Heart left ventricle (tissue), 16 donors: ENCODE results near the gene ZNF275. TPM values are rescaled to one million over a fixed set of nuclear protein-coding genes. Genes with fewer than 3 reads are reported as not detected.
A peak's percentile ranks its signal among the peaks of the same experiment; 100 is the strongest.

Experiments
- ATAC-seq, 4 donors: fragments of 200-7000 bp; cut with Tn5 transposase; one replicate each; pipeline ENCODE4 v1.9.1; 2020 to 2022; ENCODE audit warnings: moderate library complexity in 4 of 4, mild to moderate bottlenecking in 3 of 4, moderate number of reproducible peaks in 1 of 4
- DNase-seq, 5 donors: peaks; one replicate each; pipeline ENCODE4 v3.0.0-alpha.2; 2020
- H3K27ac ChIP-seq, 12 donors: fragments of 200-600 bp; sonication (generic) in 4 of 12; one replicate each; pipeline versions ENCODE4 v1.5.0 to v1.8.0; 2016 to 2022; ENCODE audit warnings: mild to moderate bottlenecking in 2 of 12
- H3K27me3 ChIP-seq, 9 donors: fragments of 200-600 bp; sonication (generic) in 2 of 9; one replicate each; pipeline versions ENCODE4 v1.5.1 to v1.8.0; 2016 to 2022; ENCODE audit warnings: mild to moderate bottlenecking in 3 of 9
- H3K36me3 ChIP-seq, 9 donors: fragments of 200-600 bp; sonication (generic) in 2 of 9; one replicate each; pipeline versions ENCODE4 v1.5.0 to v1.8.0; 2018 to 2022; ENCODE audit warnings: mild to moderate bottlenecking in 2 of 9
- H3K4me1 ChIP-seq, 12 donors: fragments of 200-600 bp; sonication (generic) in 4 of 12; one replicate each; pipeline versions ENCODE4 v1.5.0 to v1.8.0; 2016 to 2022; ENCODE audit warnings: mild to moderate bottlenecking in 3 of 12
- H3K4me3 ChIP-seq, 12 donors: fragments of 200-600 bp; sonication (generic) in 4 of 12; one replicate each; pipeline versions ENCODE4 v1.5.0 to v1.8.0; 2017 to 2022; ENCODE audit warnings: mild to moderate bottlenecking in 9 of 12, moderate library complexity in 4 of 12
- H3K9me3 ChIP-seq, 12 donors: fragments of 200-600 bp; sonication (generic) in 4 of 12; one replicate each; pipeline versions ENCODE4 v1.5.0 to v1.8.0; 2016 to 2022; ENCODE audit warnings: mild to moderate bottlenecking in 1 of 12
- POLR2A ChIP-seq, 2 donors: fragments of 450-650 bp; IDR thresholded peaks; one replicate each; pipeline ENCODE4 v1.6.1; 2017; ENCODE audit warnings: antibody characterized with exemption in 2 of 2, mild to moderate bottlenecking in 2 of 2, moderate library complexity in 2 of 2
- WGBS, 4 donors: extraction: QIAGEN DNeasy Blood & Tissue Kit in 2 of 4; methylation state at CpG; one replicate each; pipeline versions ENCODE4 v1.1.5 to v1.1.7; 2013 to 2018; 5-methylcytosine and 5-hydroxymethylcytosine counted together
- intact Hi-C, 10 donors: fragments of 100-400 bp; cut with DNase I; formaldehyde crosslinking; loops; one replicate each; pipeline versions ENCODE4 v1.11.1 to v1.14.2; 2022
- polyA plus RNA-seq, 2 donors: library from polyadenylated mRNA; stranded (reverse); fragments of 200-250 nt; gene quantifications; one replicate each; pipeline ENCODE4 v1.2.3, GENCODE V29; 2013
- total RNA-seq, 9 donors: library from RNA; depleted of rRNA in 2 of 9; stranded (reverse); fragments of >200 nt in 2 of 9; fragmentation: NEBNext Ultra II Directional in 3 of 9; extraction: Animal tissue kit (Norgen Biotek cat#: 25700) in 3 of 9; gene quantifications; one replicate each; pipeline versions ENCODE4 v1.1.0 to v1.2.4, GENCODE V29; 2016 to 2023
- TF ChIP-seq, protein P1 (sequence below), 12 donors: fragments of 200-600 bp; sonication (generic) in 4 of 12; IDR thresholded peaks; one replicate each; pipeline versions ENCODE4 v1.5.0 to v1.8.0; 2018 to 2022; ENCODE audit warnings: antibody characterized with exemption in 12 of 12, mild to moderate bottlenecking in 5 of 12
- donor health status: ischemic (EF 13 %, LVEDD 7.1; RV severe dilation, severe dysfunction).
- donor health status: healthy with polysubstance abuse.
- donor health status: DM: no; HTN: yes; CAD: no.
- donor health status: DM: no; HTN: no; CAD: no.
- donor health status: ischemic (EF 25% LVEDD 6.9; RV normal size, moderate dysfunction).
- donor health status: ischemic (EF 25% LVEDD 5.7; RV mildly dilated, moderate dysfunction).
- donor health status: healthy.
- donor health status: DM: yes; HTN: yes; CAD: no.
- donor health status: ischemic (EF 35%, LVEDD 5.7; RV mildly dilated, moderate dysfunction).
- donor health status: nonischemic (EF 11% LVEDD 7.7; RV severe dilation, severe dysfunction).
- donor health status: DM: yes; HTN: yes; CAD: no.
- donor health status: PGD.
- donor health status: ischemic (EF 29% LVEDD 5.4; RV normal size, mild dysfunction).
- donor health status: nonischemic (EF 23%, LVEDD 6.1; RV moderate dilation, normal function).

The ZNF275 gene
- total and polyA plus RNA-seq, 11 donors, result 2.1 to 8.6 (median 7.8) TPM

DNA sequence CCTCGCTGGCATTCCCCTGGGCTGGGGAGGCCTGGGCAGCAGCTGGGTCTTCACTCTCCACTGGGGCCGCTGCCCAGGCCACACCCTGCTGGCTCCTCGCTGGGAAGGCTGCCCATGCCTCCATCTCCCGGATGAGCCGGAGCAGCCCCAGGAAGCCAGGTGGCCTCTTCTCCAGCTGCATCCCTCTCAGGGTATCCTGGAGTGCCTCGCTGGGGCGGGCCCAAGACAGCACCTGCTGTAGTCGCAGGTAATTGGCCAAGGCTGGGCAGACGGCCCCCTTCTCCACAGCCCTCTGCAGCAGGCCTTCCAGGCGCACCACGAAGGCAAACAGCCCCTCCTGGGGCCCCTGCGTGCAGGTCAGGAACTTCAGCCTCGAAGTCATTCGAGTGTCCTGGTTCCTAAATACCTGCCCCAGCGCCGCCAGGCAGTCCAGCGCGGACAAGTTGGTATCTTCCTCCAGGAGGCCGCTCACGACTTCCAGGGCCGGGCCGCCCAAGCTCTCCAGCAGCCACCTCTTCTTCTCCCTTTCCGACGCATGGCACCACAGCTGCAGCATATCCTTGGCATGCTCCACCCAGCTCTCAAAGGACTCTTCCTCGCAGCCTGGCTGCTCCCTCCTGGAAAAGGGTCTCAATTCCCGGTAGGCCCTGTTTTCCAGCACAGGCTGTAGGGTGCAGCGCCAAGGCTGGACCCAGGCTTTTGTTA lies 63.5 kb downstream of the ZNF275 start:
- 84 to 88% (median 88%) methylated on average over 19 to 27 of the region's 27 CpGs for WGBS, 4 donors
- Histone ChIP-seq H3K27ac (no peak overlapping the region), H3K36me3 (no peaks in the 10 kb centered on the region), H3K27me3 (peaks cover 0 to 13% (median 0%) of the 10 kb centered on the region in 9 donors), H3K4me3 (no peak overlapping the region), H3K4me1 (no peaks in the 10 kb centered on the region), H3K9me3 (no peaks in the 10 kb centered on the region)
- ATAC-seq (no peak), DNase-seq (no peak)
- no peak for TF ChIP-seq POLR2A (IDR thresholded peaks at IDR 0.05)
- intact Hi-C loops, result no loop called here

DNA sequence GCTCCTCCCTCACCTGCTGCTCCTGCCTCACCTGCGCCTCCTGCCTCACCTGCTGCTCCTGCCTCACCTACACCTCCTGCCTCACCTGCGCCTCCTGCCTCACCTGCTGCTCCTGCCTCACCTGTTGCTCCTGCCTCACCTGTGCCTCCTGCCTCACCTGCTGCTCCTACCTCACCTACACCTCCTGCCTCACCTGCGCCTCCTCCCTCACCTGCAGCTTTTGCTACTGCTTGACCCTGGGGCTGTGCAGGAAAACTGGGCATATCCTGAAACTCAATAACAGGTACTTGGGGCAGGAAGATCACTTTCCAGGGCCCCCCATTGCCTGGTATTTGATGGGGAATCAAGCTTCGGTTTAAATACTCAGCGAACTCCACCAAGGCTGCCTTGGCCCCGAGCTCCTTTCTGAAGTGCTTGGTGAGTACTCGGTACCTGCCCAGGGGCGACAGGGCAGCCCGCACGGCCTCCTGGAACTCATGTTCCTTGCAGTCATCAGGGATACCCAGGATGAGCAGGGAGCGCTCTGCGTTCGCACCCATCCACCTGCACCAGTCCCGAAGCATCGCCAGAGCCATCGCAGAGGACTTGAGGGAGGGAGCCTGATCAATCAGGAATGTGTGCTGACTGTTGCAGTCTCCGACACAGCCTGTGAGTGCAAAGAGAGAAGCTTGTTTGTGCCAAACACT lies 64.5 kb downstream of the ZNF275 start:
- Histone ChIP-seq H3K36me3 (no peaks in the 10 kb centered on the region), H3K27ac (no peak overlapping the region), H3K27me3 (peaks cover 0 to 13% (median 0%) of the 10 kb centered on the region in 9 donors), H3K4me1 (no peaks in the 10 kb centered on the region), H3K4me3 (no peak overlapping the region), H3K9me3 (no peaks in the 10 kb centered on the region)
- 79 to 88% (median 84%) methylated on average over 17 of the region's 17 CpGs for WGBS, 4 donors
- intact Hi-C loops, result no loop called here
- ATAC-seq (no peak), DNase-seq (no peak)
- no peak for TF ChIP-seq POLR2A (IDR thresholded peaks at IDR 0.05)
- TF ChIP-seq, protein P1, sequence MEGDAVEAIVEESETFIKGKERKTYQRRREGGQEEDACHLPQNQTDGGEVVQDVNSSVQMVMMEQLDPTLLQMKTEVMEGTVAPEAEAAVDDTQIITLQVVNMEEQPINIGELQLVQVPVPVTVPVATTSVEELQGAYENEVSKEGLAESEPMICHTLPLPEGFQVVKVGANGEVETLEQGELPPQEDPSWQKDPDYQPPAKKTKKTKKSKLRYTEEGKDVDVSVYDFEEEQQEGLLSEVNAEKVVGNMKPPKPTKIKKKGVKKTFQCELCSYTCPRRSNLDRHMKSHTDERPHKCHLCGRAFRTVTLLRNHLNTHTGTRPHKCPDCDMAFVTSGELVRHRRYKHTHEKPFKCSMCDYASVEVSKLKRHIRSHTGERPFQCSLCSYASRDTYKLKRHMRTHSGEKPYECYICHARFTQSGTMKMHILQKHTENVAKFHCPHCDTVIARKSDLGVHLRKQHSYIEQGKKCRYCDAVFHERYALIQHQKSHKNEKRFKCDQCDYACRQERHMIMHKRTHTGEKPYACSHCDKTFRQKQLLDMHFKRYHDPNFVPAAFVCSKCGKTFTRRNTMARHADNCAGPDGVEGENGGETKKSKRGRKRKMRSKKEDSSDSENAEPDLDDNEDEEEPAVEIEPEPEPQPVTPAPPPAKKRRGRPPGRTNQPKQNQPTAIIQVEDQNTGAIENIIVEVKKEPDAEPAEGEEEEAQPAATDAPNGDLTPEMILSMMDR (IDR thresholded peaks at IDR 0.05), result no peak

DNA sequence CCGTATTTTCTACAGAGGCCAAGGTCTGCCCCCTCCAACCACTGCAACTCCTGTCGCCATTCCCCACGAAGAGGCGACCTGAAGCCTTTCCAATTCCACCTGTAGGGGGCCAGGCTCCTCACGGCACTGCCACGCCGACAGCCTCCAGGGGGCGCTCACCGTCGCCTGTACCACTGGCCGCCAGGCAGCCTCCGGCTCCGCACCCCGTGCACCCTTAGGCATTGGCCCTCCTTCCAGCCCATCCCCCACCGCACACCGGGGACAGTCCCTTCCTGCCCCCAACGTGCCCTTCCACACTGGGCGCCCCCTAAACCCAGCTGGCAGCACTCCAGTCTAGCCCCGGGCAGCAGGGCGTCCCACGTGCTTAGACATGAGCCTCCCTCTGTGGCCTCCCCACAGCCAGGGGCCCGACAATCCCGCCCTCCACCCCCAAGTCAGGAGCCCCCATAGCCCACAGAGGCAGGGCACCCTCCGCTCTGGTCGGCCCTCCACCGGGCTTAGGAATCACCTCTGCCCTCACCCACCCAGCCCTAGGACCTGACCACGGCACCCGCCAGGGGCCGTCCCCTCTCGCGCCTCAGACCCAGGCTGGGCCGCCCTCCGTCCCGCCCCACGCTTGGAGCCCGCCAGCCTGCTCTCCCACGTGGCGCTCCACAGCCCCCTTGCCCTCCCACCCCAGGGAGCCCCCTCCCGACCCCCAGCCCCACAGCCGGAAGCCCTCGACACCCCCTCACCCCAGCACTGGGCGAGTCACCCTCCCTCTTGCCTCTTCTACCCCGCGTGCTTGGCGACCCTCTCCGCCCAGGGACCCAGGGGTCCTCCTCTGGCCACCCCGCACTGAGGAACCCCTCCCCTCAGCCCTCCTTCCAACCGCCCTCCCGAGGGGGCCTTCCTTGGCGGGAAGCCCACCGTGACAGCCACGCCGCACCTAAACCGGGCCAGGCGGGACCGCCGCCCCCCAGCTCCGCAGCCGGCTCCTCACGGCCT lies 66.5 kb downstream of the ZNF275 start:
- Histone ChIP-seq H3K36me3 (no peaks in the 10 kb centered on the region), H3K9me3 (no peaks in the 10 kb centered on the region), H3K27ac (no peak overlapping the region), H3K4me3 (no peak overlapping the region), H3K27me3 (peaks cover 0 to 13% (median 0%) of the 10 kb centered on the region in 9 donors), H3K4me1 (no peaks in the 10 kb centered on the region)
- 73 to 80% (median 78%) methylated on average over 59 to 60 of the region's 60 CpGs for WGBS, 4 donors
- ATAC-seq, result peak in 2 of 4 donors; percentile 40 to 63
- peak in 1 of 5 donors; percentile 18 for DNase-seq
- intact Hi-C loops, result no loop called here
- TF ChIP-seq, protein P1 (IDR thresholded peaks at IDR 0.05), result peak; percentile 29 to 65 (median 44)
- no peak for TF ChIP-seq POLR2A (IDR thresholded peaks at IDR 0.05)

DNA sequence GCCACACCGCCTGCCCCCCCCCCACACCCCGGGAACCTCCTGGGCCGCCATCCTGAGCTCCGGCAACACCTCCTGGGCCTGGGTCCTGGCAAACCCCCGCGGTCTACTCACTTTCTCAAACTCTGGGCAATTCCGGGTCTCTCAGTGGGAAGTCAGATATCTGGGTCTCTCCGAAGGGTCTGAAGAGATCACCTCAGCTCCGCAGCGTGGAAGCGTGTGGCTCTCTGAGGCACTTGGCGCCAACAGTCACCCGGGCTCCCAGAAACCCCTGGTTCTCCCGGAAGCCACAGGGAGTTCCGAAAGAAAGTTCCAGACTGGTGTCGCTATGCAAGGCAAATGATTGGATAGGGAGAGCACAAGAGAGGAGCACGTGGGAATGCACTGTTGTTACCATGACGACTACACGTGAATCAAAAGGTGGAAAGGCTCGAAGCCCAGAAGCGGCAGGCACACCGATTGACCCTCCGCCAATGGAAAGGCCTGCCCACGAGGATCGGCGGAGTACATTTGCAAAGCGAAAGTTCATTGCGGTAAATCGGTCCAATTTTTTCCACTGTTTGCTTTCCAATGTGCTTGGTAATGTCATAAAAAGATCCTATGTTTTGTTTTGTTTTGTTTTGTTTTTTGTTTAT lies 67.3 kb downstream of the ZNF275 start, which contains the start of gene PNMA6E:
PNMA6E (minus strand) TSS at position 218 of the 632 bp plus-strand sequence. CDS start 2,501 bp downstream, outside the sequence.
- TF ChIP-seq POLR2A (IDR thresholded peaks at IDR 0.05), result no peak
- TF ChIP-seq, protein P1 (IDR thresholded peaks at IDR 0.05), result no peak
- Histone ChIP-seq H3K27ac (no peak within 1 kb of the TSS), H3K4me1 (no peaks in the 10 kb centered on the region), H3K36me3 (no peaks in the 10 kb centered on the region), H3K9me3 (no peaks in the 10 kb centered on the region), H3K4me3 (no peak within 1 kb of the TSS), H3K27me3 (peaks cover 0 to 8% (median 0%) of the 10 kb centered on the region in 9 donors)
- 91 to 95% (median 93%) methylated on average over 29 of the region's 29 CpGs for WGBS, 4 donors
- intact Hi-C loops, result no loop called here
- DNase-seq (peak in 1 of 5 donors; percentile 14), ATAC-seq (no peak)
